GM23338 (cell line): Measurements from ENCODE around the gene UBR2. TPM values are rescaled to one million over a fixed set of nuclear protein-coding genes. Genes with fewer than 3 reads are reported as not detected.

ENCODE experiments used
- CREB1 ChIP-seq: fragments of 250-450 bp; sonication (Bioruptor Pico); IDR thresholded peaks from 2 replicates; pipeline ENCODE4 v1.5.0; 2020; ENCODE audit warnings: low read depth, mild to moderate bottlenecking, moderate library complexity
- EZH2phosphoT487 ChIP-seq: fragments of 200-600 bp; sonication (generic); IDR thresholded peaks from one replicate; pipeline ENCODE4 v1.8.1; 2018; ENCODE audit warnings: antibody characterized with exemption; ENCODE audit not compliant: unreplicated experiment
- ZNF114 ChIP-seq: fragments of 250-450 bp; sonication (Bioruptor Pico); IDR thresholded peaks from 2 replicates; pipeline ENCODE4 v1.5.0; 2020; ENCODE audit warnings: mild to moderate bottlenecking, moderate library complexity
- ZNF331 ChIP-seq: fragments of 250-450 bp; sonication (Bioruptor Pico); IDR thresholded peaks from 2 replicates; pipeline ENCODE4 v1.5.0; 2020; ENCODE audit warnings: low read depth, mild to moderate bottlenecking, moderate library complexity
- polyA plus RNA-seq: library from polyadenylated mRNA; unstranded; fragments of >200 nt; fragmentation: Nextera tagmentation; extraction: Ambion mirVana; gene quantifications from 2 replicates; pipeline ENCODE4 v1.2.1, GENCODE V29; 2016
- total RNA-seq: library from RNA; depleted of rRNA; stranded (reverse); fragments of >200 nt; shearing (Covaris generic); gene quantifications from 2 replicates; pipeline ENCODE4 v1.2.3, GENCODE V29; 2014
- TF ChIP-seq, protein P1 (sequence below): fragments of 250-450 bp; sonication (Bioruptor Pico); IDR thresholded peaks from 2 replicates; pipeline ENCODE4 v1.5.0; 2020; ENCODE audit warnings: mild to moderate bottlenecking, moderate library complexity
- TF ChIP-seq, protein P2 (sequence below): IDR thresholded peaks from one replicate; pipeline ENCODE4 v1.6.1; 2018; ENCODE audit warnings: antibody characterized with exemption; ENCODE audit not compliant: unreplicated experiment
- TF ChIP-seq, protein P3 (sequence below), 2 experiments: fragments of 200-600 bp in 1 of 2; sonication (generic) in 1 of 2; conservative IDR thresholded peaks; 2 replicates each; pipeline versions ENCODE4 v1.5.1 to v1.6.1; 2016 to 2017; ENCODE audit warnings: antibody characterized with exemption in 2 of 2, low read depth in 2 of 2, mild to moderate bottlenecking in 2 of 2, moderate library complexity in 1 of 2

UBR2 gene
- total and polyA plus RNA-seq, 2 experiments from 2014 or later, result 6.7 to 21.2 TPM

DNA sequence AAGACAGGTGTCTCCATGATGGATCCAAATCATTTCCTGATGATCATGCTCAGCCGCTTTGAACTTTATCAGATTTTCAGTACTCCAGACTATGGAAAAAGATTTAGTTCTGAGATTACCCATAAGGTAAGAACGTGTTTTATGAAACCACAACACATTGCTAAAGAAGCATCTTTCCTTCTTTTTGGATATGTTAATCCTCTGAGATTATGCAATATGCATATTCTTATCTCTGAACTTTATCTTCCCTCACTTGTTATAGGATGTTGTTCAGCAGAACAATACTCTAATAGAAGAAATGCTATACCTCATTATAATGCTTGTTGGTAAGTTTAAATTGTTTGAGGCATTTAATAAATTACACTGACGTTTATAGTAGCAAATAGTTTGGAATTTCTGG lies 80.4 kb downstream of the UBR2 start (continued):
- TF ChIP-seq, protein P1, sequence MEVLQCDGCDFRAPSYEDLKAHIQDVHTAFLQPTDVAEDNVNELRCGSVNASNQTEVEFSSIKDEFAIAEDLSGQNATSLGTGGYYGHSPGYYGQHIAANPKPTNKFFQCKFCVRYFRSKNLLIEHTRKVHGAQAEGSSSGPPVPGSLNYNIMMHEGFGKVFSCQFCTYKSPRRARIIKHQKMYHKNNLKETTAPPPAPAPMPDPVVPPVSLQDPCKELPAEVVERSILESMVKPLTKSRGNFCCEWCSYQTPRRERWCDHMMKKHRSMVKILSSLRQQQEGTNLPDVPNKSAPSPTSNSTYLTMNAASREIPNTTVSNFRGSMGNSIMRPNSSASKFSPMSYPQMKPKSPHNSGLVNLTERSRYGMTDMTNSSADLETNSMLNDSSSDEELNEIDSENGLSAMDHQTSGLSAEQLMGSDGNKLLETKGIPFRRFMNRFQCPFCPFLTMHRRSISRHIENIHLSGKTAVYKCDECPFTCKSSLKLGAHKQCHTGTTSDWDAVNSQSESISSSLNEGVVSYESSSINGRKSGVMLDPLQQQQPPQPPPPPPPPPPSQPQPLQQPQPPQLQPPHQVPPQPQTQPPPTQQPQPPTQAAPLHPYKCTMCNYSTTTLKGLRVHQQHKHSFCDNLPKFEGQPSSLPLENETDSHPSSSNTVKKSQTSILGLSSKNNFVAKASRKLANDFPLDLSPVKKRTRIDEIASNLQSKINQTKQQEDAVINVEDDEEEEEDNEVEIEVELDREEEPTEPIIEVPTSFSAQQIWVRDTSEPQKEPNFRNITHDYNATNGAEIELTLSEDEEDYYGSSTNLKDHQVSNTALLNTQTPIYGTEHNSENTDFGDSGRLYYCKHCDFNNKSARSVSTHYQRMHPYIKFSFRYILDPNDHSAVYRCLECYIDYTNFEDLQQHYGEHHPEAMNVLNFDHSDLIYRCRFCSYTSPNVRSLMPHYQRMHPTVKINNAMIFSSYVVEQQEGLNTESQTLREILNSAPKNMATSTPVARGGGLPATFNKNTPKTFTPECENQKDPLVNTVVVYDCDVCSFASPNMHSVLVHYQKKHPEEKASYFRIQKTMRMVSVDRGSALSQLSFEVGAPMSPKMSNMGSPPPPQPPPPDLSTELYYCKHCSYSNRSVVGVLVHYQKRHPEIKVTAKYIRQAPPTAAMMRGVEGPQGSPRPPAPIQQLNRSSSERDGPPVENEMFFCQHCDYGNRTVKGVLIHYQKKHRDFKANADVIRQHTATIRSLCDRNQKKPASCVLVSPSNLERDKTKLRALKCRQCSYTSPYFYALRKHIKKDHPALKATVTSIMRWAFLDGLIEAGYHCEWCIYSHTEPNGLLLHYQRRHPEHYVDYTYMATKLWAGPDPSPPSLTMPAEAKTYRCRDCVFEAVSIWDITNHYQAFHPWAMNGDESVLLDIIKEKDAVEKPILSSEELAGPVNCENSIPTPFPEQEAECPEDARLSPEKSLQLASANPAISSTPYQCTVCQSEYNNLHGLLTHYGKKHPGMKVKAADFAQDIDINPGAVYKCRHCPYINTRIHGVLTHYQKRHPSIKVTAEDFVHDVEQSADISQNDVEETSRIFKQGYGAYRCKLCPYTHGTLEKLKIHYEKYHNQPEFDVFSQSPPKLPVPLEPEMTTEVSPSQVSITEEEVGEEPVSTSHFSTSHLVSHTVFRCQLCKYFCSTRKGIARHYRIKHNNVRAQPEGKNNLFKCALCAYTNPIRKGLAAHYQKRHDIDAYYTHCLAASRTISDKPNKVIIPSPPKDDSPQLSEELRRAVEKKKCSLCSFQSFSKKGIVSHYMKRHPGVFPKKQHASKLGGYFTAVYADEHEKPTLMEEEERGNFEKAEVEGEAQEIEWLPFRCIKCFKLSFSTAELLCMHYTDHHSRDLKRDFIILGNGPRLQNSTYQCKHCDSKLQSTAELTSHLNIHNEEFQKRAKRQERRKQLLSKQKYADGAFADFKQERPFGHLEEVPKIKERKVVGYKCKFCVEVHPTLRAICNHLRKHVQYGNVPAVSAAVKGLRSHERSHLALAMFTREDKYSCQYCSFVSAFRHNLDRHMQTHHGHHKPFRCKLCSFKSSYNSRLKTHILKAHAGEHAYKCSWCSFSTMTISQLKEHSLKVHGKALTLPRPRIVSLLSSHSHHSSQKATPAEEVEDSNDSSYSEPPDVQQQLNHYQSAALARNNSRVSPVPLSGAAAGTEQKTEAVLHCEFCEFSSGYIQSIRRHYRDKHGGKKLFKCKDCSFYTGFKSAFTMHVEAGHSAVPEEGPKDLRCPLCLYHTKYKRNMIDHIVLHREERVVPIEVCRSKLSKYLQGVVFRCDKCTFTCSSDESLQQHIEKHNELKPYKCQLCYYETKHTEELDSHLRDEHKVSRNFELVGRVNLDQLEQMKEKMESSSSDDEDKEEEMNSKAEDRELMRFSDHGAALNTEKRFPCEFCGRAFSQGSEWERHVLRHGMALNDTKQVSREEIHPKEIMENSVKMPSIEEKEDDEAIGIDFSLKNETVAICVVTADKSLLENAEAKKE (CRISPR knock-in tag), result no peak
- TF ChIP-seq ZNF114 (CRISPR knock-in tag) (no peak), EZH2phosphoT487 (no peak), CREB1 (CRISPR knock-in tag) (no peak), ZNF331 (CRISPR knock-in tag) (no peak)
- TF ChIP-seq, protein P2, sequence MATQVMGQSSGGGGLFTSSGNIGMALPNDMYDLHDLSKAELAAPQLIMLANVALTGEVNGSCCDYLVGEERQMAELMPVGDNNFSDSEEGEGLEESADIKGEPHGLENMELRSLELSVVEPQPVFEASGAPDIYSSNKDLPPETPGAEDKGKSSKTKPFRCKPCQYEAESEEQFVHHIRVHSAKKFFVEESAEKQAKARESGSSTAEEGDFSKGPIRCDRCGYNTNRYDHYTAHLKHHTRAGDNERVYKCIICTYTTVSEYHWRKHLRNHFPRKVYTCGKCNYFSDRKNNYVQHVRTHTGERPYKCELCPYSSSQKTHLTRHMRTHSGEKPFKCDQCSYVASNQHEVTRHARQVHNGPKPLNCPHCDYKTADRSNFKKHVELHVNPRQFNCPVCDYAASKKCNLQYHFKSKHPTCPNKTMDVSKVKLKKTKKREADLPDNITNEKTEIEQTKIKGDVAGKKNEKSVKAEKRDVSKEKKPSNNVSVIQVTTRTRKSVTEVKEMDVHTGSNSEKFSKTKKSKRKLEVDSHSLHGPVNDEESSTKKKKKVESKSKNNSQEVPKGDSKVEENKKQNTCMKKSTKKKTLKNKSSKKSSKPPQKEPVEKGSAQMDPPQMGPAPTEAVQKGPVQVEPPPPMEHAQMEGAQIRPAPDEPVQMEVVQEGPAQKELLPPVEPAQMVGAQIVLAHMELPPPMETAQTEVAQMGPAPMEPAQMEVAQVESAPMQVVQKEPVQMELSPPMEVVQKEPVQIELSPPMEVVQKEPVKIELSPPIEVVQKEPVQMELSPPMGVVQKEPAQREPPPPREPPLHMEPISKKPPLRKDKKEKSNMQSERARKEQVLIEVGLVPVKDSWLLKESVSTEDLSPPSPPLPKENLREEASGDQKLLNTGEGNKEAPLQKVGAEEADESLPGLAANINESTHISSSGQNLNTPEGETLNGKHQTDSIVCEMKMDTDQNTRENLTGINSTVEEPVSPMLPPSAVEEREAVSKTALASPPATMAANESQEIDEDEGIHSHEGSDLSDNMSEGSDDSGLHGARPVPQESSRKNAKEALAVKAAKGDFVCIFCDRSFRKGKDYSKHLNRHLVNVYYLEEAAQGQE, result no peak
- TF ChIP-seq, protein P3, sequence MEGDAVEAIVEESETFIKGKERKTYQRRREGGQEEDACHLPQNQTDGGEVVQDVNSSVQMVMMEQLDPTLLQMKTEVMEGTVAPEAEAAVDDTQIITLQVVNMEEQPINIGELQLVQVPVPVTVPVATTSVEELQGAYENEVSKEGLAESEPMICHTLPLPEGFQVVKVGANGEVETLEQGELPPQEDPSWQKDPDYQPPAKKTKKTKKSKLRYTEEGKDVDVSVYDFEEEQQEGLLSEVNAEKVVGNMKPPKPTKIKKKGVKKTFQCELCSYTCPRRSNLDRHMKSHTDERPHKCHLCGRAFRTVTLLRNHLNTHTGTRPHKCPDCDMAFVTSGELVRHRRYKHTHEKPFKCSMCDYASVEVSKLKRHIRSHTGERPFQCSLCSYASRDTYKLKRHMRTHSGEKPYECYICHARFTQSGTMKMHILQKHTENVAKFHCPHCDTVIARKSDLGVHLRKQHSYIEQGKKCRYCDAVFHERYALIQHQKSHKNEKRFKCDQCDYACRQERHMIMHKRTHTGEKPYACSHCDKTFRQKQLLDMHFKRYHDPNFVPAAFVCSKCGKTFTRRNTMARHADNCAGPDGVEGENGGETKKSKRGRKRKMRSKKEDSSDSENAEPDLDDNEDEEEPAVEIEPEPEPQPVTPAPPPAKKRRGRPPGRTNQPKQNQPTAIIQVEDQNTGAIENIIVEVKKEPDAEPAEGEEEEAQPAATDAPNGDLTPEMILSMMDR (conservative IDR thresholded peaks at IDR 0.05; ENCODE audit: low read depth in 2 of 2), result no peak
